ENCODE data around the gene EIF3A. TPM values are rescaled to one million over a fixed set of nuclear protein-coding genes. Genes with fewer than 3 reads are reported as not detected.

The EIF3A gene
- total and polyA plus RNA-seq, 2 donors (not counting 1 experiment from before 2014, with no cell fraction given): 39.9 to 112 TPM

DNA sequence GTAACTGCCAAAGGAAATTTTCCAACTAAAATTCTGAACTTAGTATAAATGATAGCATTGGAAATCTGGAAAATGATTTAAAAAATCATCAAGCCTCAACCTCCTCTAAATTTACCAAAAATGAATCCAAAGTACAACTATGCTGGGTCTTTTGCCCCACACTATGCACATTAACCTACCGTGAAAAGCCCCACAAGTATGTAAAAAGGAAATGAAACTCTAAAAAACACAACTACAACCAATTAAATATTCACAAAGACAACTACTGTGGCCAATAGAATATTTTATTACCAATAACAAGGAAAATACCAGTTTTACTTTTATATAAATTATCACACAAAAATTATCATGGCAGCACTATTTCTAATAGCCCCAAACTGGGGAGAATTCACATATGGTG lies 19.3 kb downstream of the EIF3A start:
- no peaks in the 10 kb centered on the region for H4K20me1 ChIP-seq (ENCODE audit: control insufficient read depth, extremely low read depth, insufficient read depth, low read length)

DNA sequence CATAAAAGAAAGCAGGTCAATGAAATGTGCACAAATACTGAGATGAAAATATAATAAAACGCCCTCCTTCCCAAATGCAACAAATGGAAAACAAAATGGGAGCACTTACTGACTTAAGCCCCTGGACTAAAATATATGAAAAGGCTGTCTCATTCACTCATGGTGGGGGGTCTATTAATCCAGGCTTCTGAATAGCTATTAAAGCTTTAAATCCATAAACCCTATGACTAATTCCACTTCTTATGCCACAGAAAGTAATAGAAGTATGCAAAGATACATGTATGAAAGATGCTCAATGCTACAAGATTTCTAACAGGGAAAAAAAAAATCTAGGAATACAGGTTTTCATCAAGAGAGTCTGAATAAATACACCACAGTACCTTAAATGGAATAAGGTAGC lies 20.5 kb downstream of the EIF3A start:
- no peak overlapping the region for H2AFZ ChIP-seq (ENCODE audit: low read length)
- H3K27me3 ChIP-seq (ENCODE audit: control insufficient read depth, insufficient read depth, low read length): no peaks in the 10 kb centered on the region
- H3K27ac ChIP-seq (ENCODE audit: insufficient read depth, low read length): no peak overlapping the region
- TF ChIP-seq EZH2 (IDR thresholded peaks at IDR 0.05; ENCODE audit: low read length, missing control alignments): no peak
- TF ChIP-seq, protein P1, sequence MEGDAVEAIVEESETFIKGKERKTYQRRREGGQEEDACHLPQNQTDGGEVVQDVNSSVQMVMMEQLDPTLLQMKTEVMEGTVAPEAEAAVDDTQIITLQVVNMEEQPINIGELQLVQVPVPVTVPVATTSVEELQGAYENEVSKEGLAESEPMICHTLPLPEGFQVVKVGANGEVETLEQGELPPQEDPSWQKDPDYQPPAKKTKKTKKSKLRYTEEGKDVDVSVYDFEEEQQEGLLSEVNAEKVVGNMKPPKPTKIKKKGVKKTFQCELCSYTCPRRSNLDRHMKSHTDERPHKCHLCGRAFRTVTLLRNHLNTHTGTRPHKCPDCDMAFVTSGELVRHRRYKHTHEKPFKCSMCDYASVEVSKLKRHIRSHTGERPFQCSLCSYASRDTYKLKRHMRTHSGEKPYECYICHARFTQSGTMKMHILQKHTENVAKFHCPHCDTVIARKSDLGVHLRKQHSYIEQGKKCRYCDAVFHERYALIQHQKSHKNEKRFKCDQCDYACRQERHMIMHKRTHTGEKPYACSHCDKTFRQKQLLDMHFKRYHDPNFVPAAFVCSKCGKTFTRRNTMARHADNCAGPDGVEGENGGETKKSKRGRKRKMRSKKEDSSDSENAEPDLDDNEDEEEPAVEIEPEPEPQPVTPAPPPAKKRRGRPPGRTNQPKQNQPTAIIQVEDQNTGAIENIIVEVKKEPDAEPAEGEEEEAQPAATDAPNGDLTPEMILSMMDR (conservative IDR thresholded peaks at IDR 0.05 in 1 of 2, IDR thresholded peaks at IDR 0.05 in 1 of 2; ENCODE audit: low read depth in 1 of 2, low read length in 2 of 2): no peak
- H3K9me3 ChIP-seq (ENCODE audit: control insufficient read depth, insufficient read depth, low read depth, low read length): no peaks in the 10 kb centered on the region
- H3K4me3 ChIP-seq (replicated peaks in 1 of 4; ENCODE audit: control extremely low read depth in 1 of 4, insufficient read depth in 1 of 4, low read depth in 3 of 4, low read length in 4 of 4): no peak overlapping the region
- H3K4me1 ChIP-seq (ENCODE audit: control insufficient read depth, extremely low read depth, insufficient read depth, low read length): no peaks in the 10 kb centered on the region
- no peak for DNase-seq (ENCODE audit: low read depth in 2 of 2)
- H3K79me2 ChIP-seq (ENCODE audit: control insufficient read depth, insufficient read depth, low read length): peaks cover 45% of the 10 kb centered on the region
- H3K4me2 ChIP-seq (ENCODE audit: extremely low read depth, insufficient read depth, low read length): no peak overlapping the region
- peaks cover 22% of the 10 kb centered on the region for H3K36me3 ChIP-seq (ENCODE audit: control insufficient read depth, insufficient read depth, low read length)
- no peaks in the 10 kb centered on the region for H4K20me1 ChIP-seq (ENCODE audit: control insufficient read depth, extremely low read depth, insufficient read depth, low read length)
- no peak overlapping the region for H3K9ac ChIP-seq (ENCODE audit: insufficient read depth, low read length)

More for the DNA sequence above, 19.3 kb downstream of the EIF3A start:
- Histone ChIP-seq H3K4me3 (replicated peaks in 1 of 4; ENCODE audit: control extremely low read depth in 1 of 4, insufficient read depth in 1 of 4, low read depth in 3 of 4, low read length in 4 of 4) (no peak overlapping the region), H3K27me3 (ENCODE audit: control insufficient read depth, insufficient read depth, low read length) (no peaks in the 10 kb centered on the region), H3K9me3 (ENCODE audit: control insufficient read depth, insufficient read depth, low read depth, low read length) (no peaks in the 10 kb centered on the region), H3K27ac (ENCODE audit: insufficient read depth, low read length) (no peak overlapping the region), H3K9ac (ENCODE audit: insufficient read depth, low read length) (no peak overlapping the region), H3K79me2 (ENCODE audit: control insufficient read depth, insufficient read depth, low read length) (peaks cover 48% of the 10 kb centered on the region), H3K36me3 (ENCODE audit: control insufficient read depth, insufficient read depth, low read length) (peaks cover 24% of the 10 kb centered on the region), H3K4me2 (ENCODE audit: extremely low read depth, insufficient read depth, low read length) (no peak overlapping the region), H2AFZ (ENCODE audit: low read length) (no peak overlapping the region), H3K4me1 (ENCODE audit: control insufficient read depth, extremely low read depth, insufficient read depth, low read length) (no peaks in the 10 kb centered on the region)
- TF ChIP-seq EZH2 (IDR thresholded peaks at IDR 0.05; ENCODE audit: low read length, missing control alignments): no peak
- TF ChIP-seq, protein P1 (conservative IDR thresholded peaks at IDR 0.05 in 1 of 2, IDR thresholded peaks at IDR 0.05 in 1 of 2; ENCODE audit: low read depth in 1 of 2, low read length in 2 of 2): no peak
- DNase-seq (ENCODE audit: low read depth in 2 of 2): no peak

GRCh38 chr10:119059557-119059956 lies 21.1 kb downstream of the EIF3A start:
- H3K79me2 ChIP-seq (ENCODE audit: control insufficient read depth, insufficient read depth, low read length): peaks cover 41% of the 10 kb centered on the region
- no peaks in the 10 kb centered on the region for H3K9me3 ChIP-seq (ENCODE audit: control insufficient read depth, insufficient read depth, low read depth, low read length)
- H3K27ac ChIP-seq (ENCODE audit: insufficient read depth, low read length): no peak overlapping the region
- no peaks in the 10 kb centered on the region for H3K27me3 ChIP-seq (ENCODE audit: control insufficient read depth, insufficient read depth, low read length)
- no peak overlapping the region for H3K4me2 ChIP-seq (ENCODE audit: extremely low read depth, insufficient read depth, low read length)
- H3K4me3 ChIP-seq (replicated peaks in 1 of 4; ENCODE audit: control extremely low read depth in 1 of 4, insufficient read depth in 1 of 4, low read depth in 3 of 4, low read length in 4 of 4): no peak overlapping the region
- TF ChIP-seq, protein P1 (conservative IDR thresholded peaks at IDR 0.05 in 1 of 2, IDR thresholded peaks at IDR 0.05 in 1 of 2; ENCODE audit: low read depth in 1 of 2, low read length in 2 of 2): no peak
- no peak for TF ChIP-seq EZH2 (IDR thresholded peaks at IDR 0.05; ENCODE audit: low read length, missing control alignments)
- H3K36me3 ChIP-seq (ENCODE audit: control insufficient read depth, insufficient read depth, low read length): peaks cover 17% of the 10 kb centered on the region
- no peaks in the 10 kb centered on the region for H3K4me1 ChIP-seq (ENCODE audit: control insufficient read depth, extremely low read depth, insufficient read depth, low read length)
- H3K9ac ChIP-seq (ENCODE audit: insufficient read depth, low read length): no peak overlapping the region
- no peak for DNase-seq (ENCODE audit: low read depth in 2 of 2)
- no peak overlapping the region for H2AFZ ChIP-seq (ENCODE audit: low read length)
- no peaks in the 10 kb centered on the region for H4K20me1 ChIP-seq (ENCODE audit: control insufficient read depth, extremely low read depth, insufficient read depth, low read length)

Data from fibroblast of lung (primary cell).